Right atrium auricular region (tissue), 2 donors: Measurements from ENCODE around the gene GPSM1. TPM values are rescaled to one million over a fixed set of nuclear protein-coding genes. Genes with fewer than 3 reads are reported as not detected.
"Not testable (repeated sequence)": the region's sequence is repeated elsewhere in the genome, so short reads cannot be mapped to it uniquely, and the experiment has no call there.

Experiments
- DNase-seq: peaks from one replicate; pipeline ENCODE4 v3.0.0-alpha.2; 2019; ENCODE audit warnings: low spot score
- H3K27ac ChIP-seq, 2 donors: fragments of 200-600 bp; sonication (generic); 1 replicate in 1 of 2; 2 replicates in 1 of 2; pipeline ENCODE4 v1.5.1; 2016 to 2019
- H3K27me3 ChIP-seq, 2 donors: fragments of 200-600 bp; sonication (generic); one replicate each; pipeline versions ENCODE4 v1.5.1 to v1.6.0; 2017 to 2019
- H3K36me3 ChIP-seq: fragments of 200-600 bp; sonication (generic); one replicate; pipeline ENCODE4 v1.5.1; 2016
- H3K4me1 ChIP-seq, 2 donors: fragments of 200-600 bp; sonication (generic); one replicate each; pipeline versions ENCODE4 v1.5.1 to v1.6.0; 2017 to 2019
- H3K4me3 ChIP-seq, 2 donors: fragments of 200-600 bp; sonication (generic); 1 replicate in 1 of 2; 2 replicates in 1 of 2; pipeline ENCODE4 v1.5.1; 2017 to 2019; ENCODE audit warnings: mild to moderate bottlenecking in 1 of 2, moderate library complexity in 1 of 2
- H3K9me3 ChIP-seq, 2 donors: fragments of 200-600 bp; sonication (generic); one replicate each; pipeline ENCODE4 v1.5.1; 2019
- total RNA-seq, 2 donors: library from RNA; depleted of rRNA; stranded (reverse); fragments of >200 nt; gene quantifications; one replicate each; pipeline ENCODE4 v1.1.0, GENCODE V29; 2016
- TF ChIP-seq, protein P1 (sequence below), 2 donors: fragments of 200-600 bp; sonication (generic); IDR thresholded peaks; one replicate each; pipeline ENCODE4 v1.5.1; 2019; ENCODE audit warnings: antibody characterized with exemption in 2 of 2

The GPSM1 gene
- total RNA-seq, 2 donors from 2014 or later = 39.4 to 44.5 TPM

GRCh38 chr9:136405481-136405880 is 78.1 kb downstream of the GPSM1 start:
- Histone ChIP-seq H3K4me1 (peaks cover 0 to 19% of the 10 kb centered on the region in 2 donors), H3K36me3 (peaks cover 25% of the 10 kb centered on the region), H3K27ac (no peak overlapping the region), H3K9me3 (no peaks in the 10 kb centered on the region), H3K27me3 (no peaks in the 10 kb centered on the region), H3K4me3 (no peak overlapping the region)
- TF ChIP-seq, protein P1, sequence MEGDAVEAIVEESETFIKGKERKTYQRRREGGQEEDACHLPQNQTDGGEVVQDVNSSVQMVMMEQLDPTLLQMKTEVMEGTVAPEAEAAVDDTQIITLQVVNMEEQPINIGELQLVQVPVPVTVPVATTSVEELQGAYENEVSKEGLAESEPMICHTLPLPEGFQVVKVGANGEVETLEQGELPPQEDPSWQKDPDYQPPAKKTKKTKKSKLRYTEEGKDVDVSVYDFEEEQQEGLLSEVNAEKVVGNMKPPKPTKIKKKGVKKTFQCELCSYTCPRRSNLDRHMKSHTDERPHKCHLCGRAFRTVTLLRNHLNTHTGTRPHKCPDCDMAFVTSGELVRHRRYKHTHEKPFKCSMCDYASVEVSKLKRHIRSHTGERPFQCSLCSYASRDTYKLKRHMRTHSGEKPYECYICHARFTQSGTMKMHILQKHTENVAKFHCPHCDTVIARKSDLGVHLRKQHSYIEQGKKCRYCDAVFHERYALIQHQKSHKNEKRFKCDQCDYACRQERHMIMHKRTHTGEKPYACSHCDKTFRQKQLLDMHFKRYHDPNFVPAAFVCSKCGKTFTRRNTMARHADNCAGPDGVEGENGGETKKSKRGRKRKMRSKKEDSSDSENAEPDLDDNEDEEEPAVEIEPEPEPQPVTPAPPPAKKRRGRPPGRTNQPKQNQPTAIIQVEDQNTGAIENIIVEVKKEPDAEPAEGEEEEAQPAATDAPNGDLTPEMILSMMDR (IDR thresholded peaks at IDR 0.05) = no peak
- DNase-seq = no peak

GRCh38 chr9:136405904-136406303 is 78.6 kb downstream of the GPSM1 start:
- not testable (repeated sequence) for H3K4me3 ChIP-seq, H3K9me3 ChIP-seq, H3K27me3 ChIP-seq, DNase-seq, H3K27ac ChIP-seq
- peaks cover 0 to 17% of the 10 kb centered on the region in 2 donors for H3K4me1 ChIP-seq
- H3K36me3 ChIP-seq = peaks cover 25% of the 10 kb centered on the region

GRCh38 chr9:136407061-136407460 is 79.7 kb downstream of the GPSM1 start:
- DNase-seq, H3K27me3 ChIP-seq, H3K4me3 ChIP-seq, H3K9me3 ChIP-seq, H3K27ac ChIP-seq: not testable (repeated sequence)
- Histone ChIP-seq H3K4me1 (peaks cover 0 to 28% of the 10 kb centered on the region in 2 donors), H3K36me3 (peaks cover 25% of the 10 kb centered on the region)

GRCh38 chr9:136407911-136408310 is 80.6 kb downstream of the GPSM1 start:
- Histone ChIP-seq H3K4me3 (no peak overlapping the region), H3K9me3 (no peaks in the 10 kb centered on the region), H3K36me3 (peaks cover 33% of the 10 kb centered on the region), H3K27me3 (no peaks in the 10 kb centered on the region), H3K27ac (no peak overlapping the region), H3K4me1 (peaks cover 0 to 29% of the 10 kb centered on the region in 2 donors)
- DNase-seq = no peak
- TF ChIP-seq, protein P1 (IDR thresholded peaks at IDR 0.05) = no peak

Other genes starting within 250 kb of the GPSM1 start
- 10 to 100 TPM; 49.1 to 55.5 TPM for gene NACC2, start 232.2 kb upstream of the GPSM1 start, total RNA-seq
- gene TMEM250, start 208.7 kb upstream of the GPSM1 start, total RNA-seq = 10 to 100 TPM; 20.3 to 29.3 TPM
- under 1 TPM in 1 of 2 donors, not detected in 1; 0.16 TPM for gene LHX3, start 122.4 kb upstream of the GPSM1 start, total RNA-seq
- gene QSOX2, start 81.7 kb upstream of the GPSM1 start, total RNA-seq = 1 to 10 TPM; 3.2 to 6.3 TPM
- not detected for gene CCDC187, start 23.4 kb upstream of the GPSM1 start, total RNA-seq
- 10 to 100 TPM; 15.4 to 36.6 TPM for gene DNLZ, start 36.2 kb downstream of the GPSM1 start, total RNA-seq
- gene CARD9, start 46.1 kb downstream of the GPSM1 start, total RNA-seq = 1 to 10 TPM in 1 of 2 donors, under 1 TPM in 1; 0.15 to 1.1 TPM
- gene SNAPC4, start 72.6 kb downstream of the GPSM1 start, total RNA-seq = 1 to 10 TPM; 2.5 to 4.4 TPM
- gene ENTR1, start 83.1 kb downstream of the GPSM1 start, total RNA-seq = 10 to 100 TPM; 10.3 to 17.6 TPM
- 10 to 100 TPM; 40.8 to 47.4 TPM for gene PMPCA, start 83.1 kb downstream of the GPSM1 start, total RNA-seq
- gene INPP5E, start 112.3 kb downstream of the GPSM1 start, total RNA-seq = 1 to 10 TPM; 6.4 to 9.1 TPM
- gene SEC16A, start 155.5 kb downstream of the GPSM1 start, total RNA-seq = 10 to 100 TPM; 32.6 to 41.6 TPM
- 10 to 100 TPM; 14.2 to 39.7 TPM for gene NOTCH1, start 218.5 kb downstream of the GPSM1 start, total RNA-seq